Metanephros (tissue), 1 donor: ENCODE measurements around the gene PPP1R9B. TPM values are rescaled to one million over a fixed set of nuclear protein-coding genes. Genes with fewer than 3 reads are reported as not detected.

Experiments used
- total RNA-seq: library from RNA; depleted of rRNA; stranded (reverse); fragments of >200 nt; gene quantifications from one replicate; pipeline ENCODE4 v1.2.3, GENCODE V29; 2014

Gene PPP1R9B, protein sequence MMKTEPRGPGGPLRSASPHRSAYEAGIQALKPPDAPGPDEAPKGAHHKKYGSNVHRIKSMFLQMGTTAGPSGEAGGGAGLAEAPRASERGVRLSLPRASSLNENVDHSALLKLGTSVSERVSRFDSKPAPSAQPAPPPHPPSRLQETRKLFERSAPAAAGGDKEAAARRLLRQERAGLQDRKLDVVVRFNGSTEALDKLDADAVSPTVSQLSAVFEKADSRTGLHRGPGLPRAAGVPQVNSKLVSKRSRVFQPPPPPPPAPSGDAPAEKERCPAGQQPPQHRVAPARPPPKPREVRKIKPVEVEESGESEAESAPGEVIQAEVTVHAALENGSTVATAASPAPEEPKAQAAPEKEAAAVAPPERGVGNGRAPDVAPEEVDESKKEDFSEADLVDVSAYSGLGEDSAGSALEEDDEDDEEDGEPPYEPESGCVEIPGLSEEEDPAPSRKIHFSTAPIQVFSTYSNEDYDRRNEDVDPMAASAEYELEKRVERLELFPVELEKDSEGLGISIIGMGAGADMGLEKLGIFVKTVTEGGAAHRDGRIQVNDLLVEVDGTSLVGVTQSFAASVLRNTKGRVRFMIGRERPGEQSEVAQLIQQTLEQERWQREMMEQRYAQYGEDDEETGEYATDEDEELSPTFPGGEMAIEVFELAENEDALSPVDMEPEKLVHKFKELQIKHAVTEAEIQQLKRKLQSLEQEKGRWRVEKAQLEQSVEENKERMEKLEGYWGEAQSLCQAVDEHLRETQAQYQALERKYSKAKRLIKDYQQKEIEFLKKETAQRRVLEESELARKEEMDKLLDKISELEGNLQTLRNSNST
- total RNA-seq, result 27.6 TPM

DNA sequence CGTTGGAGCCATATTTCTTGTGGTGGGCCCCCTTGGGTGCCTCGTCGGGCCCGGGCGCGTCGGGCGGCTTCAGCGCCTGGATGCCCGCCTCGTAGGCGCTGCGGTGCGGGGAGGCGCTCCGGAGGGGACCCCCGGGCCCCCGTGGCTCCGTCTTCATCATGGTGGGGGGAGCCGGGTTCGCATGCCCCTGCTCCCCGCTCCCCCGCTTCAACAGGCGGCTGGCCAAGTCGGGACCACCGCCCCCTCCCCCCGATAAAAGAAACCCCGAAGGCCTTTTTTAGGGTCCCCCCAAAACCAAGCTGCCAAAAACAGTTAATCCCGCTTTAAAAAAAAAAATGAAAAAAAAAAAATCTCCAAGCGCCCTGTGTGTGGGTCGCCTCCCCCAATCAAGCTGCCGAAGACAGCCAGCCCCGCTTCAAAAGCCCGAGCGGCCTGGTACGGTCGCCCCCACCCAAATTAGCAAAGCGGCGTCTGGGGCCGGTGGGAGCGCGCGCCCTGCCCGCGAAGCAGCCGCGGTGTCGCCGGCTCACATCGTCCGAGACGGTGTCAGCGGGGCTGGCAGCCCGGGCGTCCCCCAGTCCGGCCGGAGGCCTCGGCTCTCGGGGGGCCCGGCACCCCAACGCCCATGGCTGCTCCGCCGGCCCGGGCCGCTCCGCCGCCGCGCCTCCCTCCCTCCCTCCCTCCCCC lies at the start of gene PPP1R9B:
PPP1R9B (minus strand) TSS at position 324 of the 687 bp plus-strand sequence; CDS start at position 160, 164 bp downstream.

DNA sequence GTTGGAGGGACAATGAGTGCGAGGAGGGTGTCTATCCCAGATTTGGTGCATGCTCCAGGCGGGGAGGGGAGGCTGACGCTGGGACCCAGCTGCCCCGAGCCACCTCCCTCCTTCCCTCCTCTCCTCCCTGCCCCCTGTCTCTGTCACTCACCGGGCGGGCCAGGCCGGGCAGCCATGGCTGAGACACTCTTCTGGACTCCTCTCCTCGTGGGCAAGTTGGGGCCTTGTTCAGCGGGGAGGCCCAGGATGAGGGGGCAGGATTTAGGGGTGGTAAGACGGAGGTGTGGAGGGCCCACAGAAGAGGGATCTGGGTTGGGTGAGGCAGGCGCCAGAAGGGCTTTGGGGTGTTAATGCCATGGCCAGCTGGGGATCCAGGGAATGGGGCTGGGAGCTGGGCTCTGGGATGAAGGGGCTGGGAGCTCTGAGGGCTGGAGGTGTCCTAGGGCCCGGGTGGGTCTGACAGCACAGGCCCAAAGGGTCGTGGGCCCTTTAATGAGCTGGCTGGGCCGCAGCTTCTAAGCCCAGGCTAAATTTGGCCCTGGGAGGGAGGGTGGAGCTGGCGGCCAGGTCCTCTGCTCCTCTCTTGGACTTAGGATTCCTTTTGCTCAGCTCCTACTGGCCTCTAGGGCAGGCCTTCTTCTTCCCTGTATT lies 15.5 kb upstream of the PPP1R9B start, which contains the start of gene SGCA:
SGCA (plus strand) TSS at position 139 of the 651 bp plus-strand sequence; CDS start at position 175, 36 bp downstream.

DNA sequence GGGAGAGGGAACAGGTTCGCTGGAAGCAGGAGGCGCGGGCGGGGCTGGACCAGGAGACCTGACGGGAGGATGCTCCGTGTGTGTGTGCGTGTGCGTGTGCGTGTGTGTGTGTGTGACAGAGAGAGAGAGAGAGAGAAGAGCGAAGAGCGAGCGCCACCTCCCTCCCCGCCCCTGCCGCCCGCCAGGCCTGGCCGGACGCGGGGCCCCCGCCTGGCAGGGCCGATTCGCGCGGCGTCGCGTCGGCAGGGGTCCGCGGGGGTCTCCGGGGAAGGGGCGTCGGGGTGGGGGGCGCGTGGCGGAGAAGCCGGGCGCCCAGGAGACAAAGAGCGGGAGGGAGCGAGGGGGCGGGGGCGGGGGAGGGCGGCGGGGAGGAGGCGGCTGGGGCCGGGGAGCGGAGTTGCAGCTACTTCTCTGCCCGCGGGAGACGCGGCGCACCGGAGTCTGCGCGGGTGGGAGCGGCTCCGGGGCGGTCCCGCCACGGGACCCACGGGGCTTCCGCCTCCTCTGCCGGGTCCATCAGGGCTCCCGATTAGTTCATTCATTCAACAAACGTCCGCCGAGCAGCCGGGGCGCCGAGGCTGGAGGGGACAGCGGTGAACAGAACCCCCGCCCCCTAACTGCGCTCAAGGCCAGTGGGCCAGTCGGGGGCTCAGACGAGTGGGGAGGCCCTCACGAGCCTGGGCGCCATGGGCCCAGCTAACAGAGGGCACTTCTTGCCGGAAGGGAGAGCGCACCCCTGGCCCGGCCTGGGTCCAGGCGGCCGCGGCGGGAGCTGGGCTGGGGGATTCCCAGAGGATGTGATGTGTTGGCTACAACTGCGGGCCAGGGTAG lies 20.5 kb downstream of the PPP1R9B start, which contains the start of gene SAMD14:
SAMD14 (minus strand) TSS at position 433 of the 831 bp plus-strand sequence. CDS start 5,201 bp downstream, outside the sequence.

DNA sequence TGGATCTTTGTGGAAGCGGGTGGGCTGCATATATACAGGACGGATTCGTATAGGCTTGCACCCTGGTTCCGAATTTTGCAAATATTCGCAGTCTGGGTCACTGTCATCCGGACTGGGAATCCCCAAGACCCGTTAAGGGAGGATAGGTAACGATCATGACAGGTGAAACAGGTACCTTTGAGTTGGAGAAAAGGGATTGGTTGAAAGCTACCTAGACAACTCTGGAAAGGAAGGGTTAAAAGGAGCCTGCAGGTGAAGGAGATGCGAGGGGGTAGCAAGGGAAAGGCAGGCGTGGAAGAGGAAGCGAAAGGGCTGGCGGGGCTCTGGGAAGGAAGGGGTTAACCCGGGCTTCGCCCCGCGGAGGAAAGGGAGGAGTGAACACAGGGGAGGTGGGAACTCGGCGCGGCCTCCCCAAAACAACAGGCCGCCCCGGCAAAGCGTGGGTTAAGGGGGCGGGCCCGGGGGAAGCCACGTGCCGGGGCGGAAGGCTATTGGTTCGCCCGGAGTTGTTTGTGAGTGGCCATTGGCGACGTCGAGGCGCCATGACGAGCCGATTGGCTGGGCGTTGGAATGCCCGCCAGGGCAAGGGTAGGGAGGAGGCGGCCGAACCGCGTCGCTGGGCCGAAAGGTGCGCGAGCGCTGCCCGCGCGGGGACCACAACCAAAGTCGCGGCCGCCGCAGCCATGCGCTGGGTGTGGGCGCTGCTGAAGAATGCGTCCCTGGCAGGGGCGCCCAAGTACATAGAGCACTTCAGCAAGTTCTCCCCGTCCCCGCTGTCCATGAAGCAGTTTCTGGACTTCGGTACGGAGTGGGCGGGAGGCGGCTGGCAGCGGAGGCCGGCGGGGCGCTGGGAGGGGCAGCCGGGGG lies 55.5 kb downstream of the PPP1R9B start, which contains the start of gene PDK2:
PDK2 (plus strand) TSS at position 599 of the 867 bp plus-strand sequence; CDS start at position 684, 85 bp downstream.

Other genes starting within 250 kb of the PPP1R9B start
- not detected for gene DLX4, start 181.5 kb downstream of the PPP1R9B start, total RNA-seq
- gene DLX3, start 155.5 kb downstream of the PPP1R9B start, total RNA-seq, result 0.41 TPM
- 92.5 TPM for gene ITGA3, start 94.6 kb downstream of the PPP1R9B start, total RNA-seq
- gene PDK2, start 55.3 kb downstream of the PPP1R9B start, total RNA-seq, result 76.7 TPM
- 7.1 TPM for gene SAMD14, start 20.5 kb downstream of the PPP1R9B start, total RNA-seq
- gene SGCA, start 15.3 kb upstream of the PPP1R9B start, total RNA-seq, result 58.7 TPM
- 1,442 TPM for gene COL1A1, start 51.0 kb upstream of the PPP1R9B start, total RNA-seq
- 0.58 TPM for gene TMEM92, start 123.8 kb upstream of the PPP1R9B start, total RNA-seq
- gene XYLT2, start 195.4 kb upstream of the PPP1R9B start, total RNA-seq, result 35.9 TPM
- gene MRPL27, start 222.5 kb upstream of the PPP1R9B start, total RNA-seq, result 47.6 TPM
- gene EME1, start 222.6 kb upstream of the PPP1R9B start, total RNA-seq, result 3.0 TPM
- 44.1 TPM for gene LRRC59, start 246.8 kb upstream of the PPP1R9B start, total RNA-seq